H9 (cell line): Measurements from ENCODE around the gene PCGF2. TPM values are rescaled to one million over a fixed set of nuclear protein-coding genes. Genes with fewer than 3 reads are reported as not detected.
A peak's percentile ranks its signal among the peaks of the same experiment; 100 is the strongest.

ENCODE experiments used
- DNase-seq: peaks from one replicate; pipeline ENCODE4 v3.0.0-alpha.2; 2017
- H2AFZ ChIP-seq: one replicate; pipeline ENCODE4 v1.6.1; 2013; ENCODE audit warnings: mild to moderate bottlenecking, low read length, control low read depth, moderate library complexity
- H2AK5ac ChIP-seq: 2 replicates; pipeline ENCODE4 v1.6.1; 2013; ENCODE audit warnings: low read length, control low read depth, mixed read lengths; ENCODE audit not compliant: insufficient read length
- H2BK120ac ChIP-seq: one replicate; pipeline ENCODE4 v1.6.1; 2013; ENCODE audit warnings: low read depth, mild to moderate bottlenecking, low read length, control low read depth, inconsistent platforms; ENCODE audit not compliant: poor library complexity, severe bottlenecking
- H2BK12ac ChIP-seq: 2 replicates; pipeline ENCODE4 v1.6.1; 2013; ENCODE audit warnings: low read length, control low read depth, mixed read lengths, low read depth; ENCODE audit not compliant: insufficient read length
- H2BK15ac ChIP-seq: 2 replicates; pipeline ENCODE4 v1.6.1; 2013; ENCODE audit warnings: low read depth, low read length, control low read depth
- H2BK20ac ChIP-seq: one replicate; pipeline ENCODE4 v1.6.1; 2013; ENCODE audit warnings: low read depth, mild to moderate bottlenecking, low read length, control low read depth, inconsistent platforms; ENCODE audit not compliant: poor library complexity, severe bottlenecking
- H2BK5ac ChIP-seq: 2 replicates; pipeline ENCODE4 v1.6.1; 2013; ENCODE audit warnings: low read length, control low read depth, mixed read lengths; ENCODE audit not compliant: insufficient read length
- H3K14ac ChIP-seq: 2 replicates; pipeline ENCODE4 v1.6.1; 2013; ENCODE audit warnings: low read length, control low read depth; ENCODE audit not compliant: insufficient read depth
- H3K18ac ChIP-seq: 2 replicates; pipeline ENCODE4 v1.6.1; 2013; ENCODE audit warnings: low read depth, mild to moderate bottlenecking, mixed read lengths, low read length, control low read depth; ENCODE audit not compliant: insufficient read length
- H3K23ac ChIP-seq: 2 replicates; pipeline ENCODE4 v1.6.1; 2013; ENCODE audit warnings: low read length, control low read depth, mixed read lengths, low read depth; ENCODE audit not compliant: insufficient read length
- H3K23me2 ChIP-seq: 2 replicates; pipeline ENCODE4 v1.6.1; 2013; ENCODE audit warnings: low read depth, mild to moderate bottlenecking, mixed read lengths, low read length, control low read depth; ENCODE audit not compliant: insufficient read length, poor library complexity, severe bottlenecking
- H3K27ac ChIP-seq: 2 replicates; pipeline ENCODE4 v1.5.1; 2013; ENCODE audit warnings: low read length, control low read depth, mixed read lengths, low read depth; ENCODE audit not compliant: insufficient read length
- H3K27me3 ChIP-seq: 2 replicates; pipeline ENCODE4 v1.6.1; 2013; ENCODE audit warnings: low read length, control low read depth, inconsistent platforms; ENCODE audit not compliant: insufficient read depth
- H3K4ac ChIP-seq: 2 replicates; pipeline ENCODE4 v1.6.1; 2013; ENCODE audit warnings: low read depth, mild to moderate bottlenecking, control low read depth, inconsistent platforms, low read length, moderate library complexity
- H3K4me1 ChIP-seq: 2 replicates; pipeline ENCODE4 v1.6.1; 2013; ENCODE audit warnings: low read length, control low read depth, inconsistent platforms; ENCODE audit not compliant: insufficient read depth
- H3K4me2 ChIP-seq: 2 replicates; pipeline ENCODE4 v1.6.1; 2013; ENCODE audit warnings: low read length, control low read depth, mixed read lengths; ENCODE audit not compliant: insufficient read length, insufficient read depth
- H3K56ac ChIP-seq: 2 replicates; pipeline ENCODE4 v1.6.1; 2013; ENCODE audit warnings: low read depth, mild to moderate bottlenecking, mixed read lengths, low read length, control low read depth; ENCODE audit not compliant: insufficient read length
- H3K79me1 ChIP-seq: 2 replicates; pipeline ENCODE4 v1.6.1; 2013; ENCODE audit warnings: low read depth, mild to moderate bottlenecking, moderate library complexity, low read length, control low read depth, inconsistent platforms; ENCODE audit not compliant: insufficient read depth, poor library complexity, severe bottlenecking
- H3K79me2 ChIP-seq: 2 replicates; pipeline ENCODE4 v1.6.1; 2013; ENCODE audit warnings: low read length, control low read depth, inconsistent platforms; ENCODE audit not compliant: insufficient read depth
- H3K9ac ChIP-seq: 2 replicates; pipeline ENCODE4 v1.6.1; 2013; ENCODE audit warnings: low read length, control low read depth, mixed read lengths; ENCODE audit not compliant: insufficient read length; ENCODE audit errors: extremely low read depth
- H3K9me3 ChIP-seq: one replicate; pipeline ENCODE4 v1.6.1; 2013; ENCODE audit warnings: low read depth, low read length, inconsistent platforms; ENCODE audit not compliant: control insufficient read depth
- H3T11ph ChIP-seq: one replicate; pipeline ENCODE4 v1.6.1; 2013; ENCODE audit warnings: mild to moderate bottlenecking, low read length, control low read depth, inconsistent platforms
- H4K20me1 ChIP-seq: one replicate; pipeline ENCODE4 v1.6.1; 2013; ENCODE audit not compliant: control insufficient read depth, insufficient read length, insufficient read depth
- H4K5ac ChIP-seq: 2 replicates; pipeline ENCODE4 v1.6.1; 2013; ENCODE audit warnings: low read depth, mild to moderate bottlenecking, mixed read lengths, low read length, control low read depth; ENCODE audit not compliant: insufficient read length
- H4K8ac ChIP-seq: replicated peaks from 2 replicates; pipeline ENCODE4 v1.6.1; 2013; ENCODE audit warnings: low read length, control low read depth, mixed read lengths, low read depth; ENCODE audit not compliant: insufficient read length
- H4K91ac ChIP-seq: 2 replicates; pipeline ENCODE4 v1.6.1; 2013; ENCODE audit warnings: low read depth, mild to moderate bottlenecking, moderate library complexity, mixed read lengths, low read length, control low read depth; ENCODE audit not compliant: insufficient read length
- H3K27ac Mint-ChIP-seq, 3 experiments: 2 replicates in 2 of 3; 3 replicates in 1 of 3; pipeline ENCODE4 v1.8.0; 2020 to 2021; ENCODE audit warnings: mixed read lengths in 3 of 3, mild to moderate bottlenecking in 1 of 3, moderate library complexity in 1 of 3
- H3K27me3 Mint-ChIP-seq: 2 replicates; pipeline ENCODE4 v1.8.0; 2021; ENCODE audit warnings: low read depth, mild to moderate bottlenecking, moderate library complexity, mixed read lengths
- H3K36me3 Mint-ChIP-seq, 3 experiments: 2 replicates in 2 of 3; 3 replicates in 1 of 3; pipeline ENCODE4 v1.8.0; 2020 to 2021; ENCODE audit warnings: low read depth in 3 of 3, mixed read lengths in 3 of 3; ENCODE audit not compliant: insufficient read depth in 1 of 3
- H3K4me1 Mint-ChIP-seq, 2 experiments: 2 replicates each; pipeline ENCODE4 v1.8.0; 2020; ENCODE audit warnings: mixed read lengths in 2 of 2
- H3K4me3 Mint-ChIP-seq, 2 experiments: 2 replicates in 1 of 2; 3 replicates in 1 of 2; pipeline ENCODE4 v1.8.0; 2020 to 2021; ENCODE audit warnings: mild to moderate bottlenecking in 2 of 2, mixed read lengths in 2 of 2, moderate library complexity in 1 of 2
- H3K9me3 Mint-ChIP-seq, 2 experiments: 2 replicates in 1 of 2; 3 replicates in 1 of 2; pipeline ENCODE4 v1.8.0; 2020; ENCODE audit warnings: mild to moderate bottlenecking in 2 of 2, mixed read lengths in 2 of 2, moderate library complexity in 1 of 2
- CTCF ChIP-seq: fragments of 200-600 bp; sonication (generic); conservative IDR thresholded peaks from 3 replicates; pipeline ENCODE4 v1.8.0; 2021; ENCODE audit warnings: antibody characterized with exemption, mild to moderate bottlenecking
- WGBS: extraction: QIAGEN DNeasy Blood & Tissue Kit; methylation state at CpG from one replicate; pipeline ENCODE4 v1.1.7; 2013; ENCODE audit warnings: missing lambda C conversion rate, low lambda C conversion rate, mixed read lengths; ENCODE audit not compliant: insufficient read length; ENCODE audit errors: extremely low coverage; 5-methylcytosine and 5-hydroxymethylcytosine counted together
- total RNA-seq: library from RNA; stranded (reverse); gene quantifications from 2 replicates; pipeline ENCODE4 v1.2.1, GENCODE V29; 2021

Gene PCGF2
- total RNA-seq, 1 experiment from 2014 or later, result 106 TPM

GRCh38 chr17:38711792-38712571 is 36.2 kb downstream of the PCGF2 start:
- no peak overlapping the region for H3K9ac ChIP-seq
- no peak overlapping the region for H3K27ac ChIP-seq
- no peak overlapping the region for H2BK120ac ChIP-seq

More at GRCh38 chr17:38711792-38712571, 36.2 kb downstream of the PCGF2 start:
- Histone ChIP-seq H4K20me1 (no peaks in the 10 kb centered on the region), H3K23me2 (no peaks in the 10 kb centered on the region), H2AFZ (no peak overlapping the region), H4K91ac (no peak overlapping the region), H3K4me2 (no peak overlapping the region), H3T11ph (no peak overlapping the region), H3K4ac (no peak overlapping the region), H3K23ac (no peak overlapping the region), H3K27me3 (peaks cover 11% of the 10 kb centered on the region; the same call in 1 of the 2 replicates), H3K79me2 (no peaks in the 10 kb centered on the region), H3K4me1 (peaks cover 4% of the 10 kb centered on the region; the same call in 1 of the 2 replicates), H3K56ac (no peak overlapping the region), H2BK20ac (no peak overlapping the region), H4K5ac (no peak overlapping the region), H2BK5ac (no peak overlapping the region), H3K18ac (no peak overlapping the region), H2BK12ac (no peak overlapping the region), H3K9me3 (no peaks in the 10 kb centered on the region), H2AK5ac (no peak overlapping the region), H4K8ac (no peak overlapping the region), H3K14ac (no peak overlapping the region), H3K79me1 (no peaks in the 10 kb centered on the region), H2BK15ac (no peak overlapping the region)
- peak; percentile 30 for DNase-seq
- peaks cover 37 to 72% of the 10 kb centered on the region in 2 experiments for H3K4me1 Mint-ChIP-seq
- H3K27ac Mint-ChIP-seq, result no peak overlapping the region; a peak in 1 of 7 replicates
- H3K4me3 Mint-ChIP-seq, result no peak overlapping the region; a peak in 1 of 5 replicates
- TF ChIP-seq CTCF, result no peak
- H3K36me3 Mint-ChIP-seq, result peaks cover 3 to 13% (median 4%) of the 10 kb centered on the region in 3 experiments; a peak in 6 of 7 replicates
- H3K9me3 Mint-ChIP-seq, result no peaks in the 10 kb centered on the region
- H3K27me3 Mint-ChIP-seq, result peaks cover 56% of the 10 kb centered on the region
- WGBS, result no CpG with 5 or more reads among the region's 26 CpGs
